ENCODE measurements around the gene PIGA.
A peak's percentile ranks its signal among the peaks of the same experiment; 100 is the strongest.
"Not testable (repeated sequence)": the region's sequence is repeated elsewhere in the genome, so short reads cannot be mapped to it uniquely, and the experiment has no call there.

The PIGA gene

GRCh38 chrX:15320297-15320696 lies 15.0 kb downstream of the PIGA start:
- no peak for DNase-seq (ENCODE audit: low spot score)

- DNase-seq (ENCODE audit: low spot score) = no peak
These were observed 16.2 kb downstream of the PIGA start for GRCh38 chrX:15319075-15319474.

- no peak for DNase-seq (ENCODE audit: low spot score)
These were observed 19.8 kb downstream of the PIGA start, which contains the start of gene ASB11 for GRCh38 chrX:15315509-15315908. Gene ASB11 (minus strand): TSS chrX:15315640. CDS start chrX:15315605, 35 bp downstream.

GRCh38 chrX:15314472-15314871 lies 20.9 kb downstream of the PIGA start:
- DNase-seq (ENCODE audit: low spot score) = no peak

GRCh38 chrX:15311119-15311518 lies 24.2 kb downstream of the PIGA start:
- DNase-seq (ENCODE audit: low spot score) = no peak

- DNase-seq (ENCODE audit: low spot score) = no peak
These were observed 25.2 kb downstream of the PIGA start for GRCh38 chrX:15310117-15310516.

GRCh38 chrX:15305899-15306298 lies 29.4 kb downstream of the PIGA start:
- not testable (repeated sequence) for DNase-seq (ENCODE audit: low spot score)

GRCh38 chrX:15301924-15302323 lies 33.4 kb downstream of the PIGA start:
- DNase-seq (ENCODE audit: low spot score) = no peak

- no peak for DNase-seq (ENCODE audit: low spot score)
These were observed 35.1 kb downstream of the PIGA start for GRCh38 chrX:15299941-15300851.

GRCh38 chrX:15298780-15299179 lies 36.5 kb downstream of the PIGA start:
- no peak for DNase-seq (ENCODE audit: low spot score)

- DNase-seq (ENCODE audit: low spot score) = no peak
These were observed 37.1 kb downstream of the PIGA start for GRCh38 chrX:15298201-15298600.

- no peak for DNase-seq (ENCODE audit: low spot score)
These were observed 41.9 kb downstream of the PIGA start for GRCh38 chrX:15293451-15293850.

GRCh38 chrX:15292861-15293260 lies 42.5 kb downstream of the PIGA start:
- DNase-seq (ENCODE audit: low spot score) = no peak

GRCh38 chrX:15277604-15278003 lies 57.7 kb downstream of the PIGA start:
- no peak for DNase-seq (ENCODE audit: low spot score)

GRCh38 chrX:15274946-15275345 lies 60.4 kb downstream of the PIGA start:
- DNase-seq (ENCODE audit: low spot score) = no peak

- not testable (repeated sequence) for DNase-seq (ENCODE audit: low spot score)
These were observed 62.0 kb downstream of the PIGA start for GRCh38 chrX:15273275-15273674.

GRCh38 chrX:15271757-15272156 lies 63.6 kb downstream of the PIGA start:
- no peak for DNase-seq (ENCODE audit: low spot score)

- DNase-seq (ENCODE audit: low spot score) = peak; percentile 64
These were observed 65.5 kb downstream of the PIGA start, which contains the start of gene ASB9 for GRCh38 chrX:15269618-15270521. Gene ASB9 (minus strand): TSS chrX:15270083. CDS start chrX:15269874, 209 bp downstream.
